Mesenchymal stem cell (in vitro differentiated cells and primary cell): Measurements from ENCODE around the gene SFMBT2.
A peak's percentile ranks its signal among the peaks of the same experiment; 100 is the strongest.

Source experiments
- DNase-seq: peaks from one replicate; pipeline ENCODE4 v3.0.0-alpha.2; 2013
- H2AFZ ChIP-seq: one replicate; pipeline ENCODE4 v1.6.1; 2013; ENCODE audit warnings: low read depth, mild to moderate bottlenecking, control low read depth, inconsistent platforms, low read length, moderate library complexity
- H2AK5ac ChIP-seq: 2 replicates; pipeline ENCODE4 v1.6.1; 2013; ENCODE audit warnings: low read length, moderate library complexity, mild to moderate bottlenecking, inconsistent platforms; ENCODE audit not compliant: severe bottlenecking
- H2BK120ac ChIP-seq: one replicate; pipeline ENCODE4 v1.6.1; 2013; ENCODE audit warnings: low read depth, mild to moderate bottlenecking, inconsistent platforms, low read length, moderate library complexity
- H2BK12ac ChIP-seq, 2 experiments: one replicate each; pipeline ENCODE4 v1.6.1; 2013; ENCODE audit warnings: inconsistent platforms in 2 of 2, low read length in 2 of 2, mild to moderate bottlenecking in 2 of 2, moderate library complexity in 2 of 2, control low read depth in 1 of 2
- H2BK15ac ChIP-seq: one replicate; pipeline ENCODE4 v1.6.1; 2013; ENCODE audit warnings: mild to moderate bottlenecking, low read depth, inconsistent platforms; ENCODE audit not compliant: poor library complexity, severe bottlenecking
- H2BK5ac ChIP-seq: 2 replicates; pipeline ENCODE4 v1.6.1; 2013; ENCODE audit warnings: low read depth, mild to moderate bottlenecking, low read length, control low read depth, inconsistent platforms; ENCODE audit not compliant: poor library complexity, severe bottlenecking
- H3K14ac ChIP-seq, 2 experiments: one replicate each; pipeline ENCODE4 v1.6.1; 2013; ENCODE audit warnings: inconsistent platforms in 2 of 2, low read length in 2 of 2, control low read depth in 1 of 2, mild to moderate bottlenecking in 1 of 2, moderate library complexity in 1 of 2
- H3K18ac ChIP-seq, 2 experiments: one replicate each; pipeline ENCODE4 v1.6.1; 2013; ENCODE audit warnings: inconsistent platforms in 2 of 2, low read length in 2 of 2, control low read depth in 1 of 2, low read depth in 1 of 2, mild to moderate bottlenecking in 1 of 2
- H3K23ac ChIP-seq, 2 experiments: one replicate each; pipeline ENCODE4 v1.6.1; 2013; ENCODE audit warnings: inconsistent platforms in 2 of 2, low read length in 2 of 2, mild to moderate bottlenecking in 2 of 2, moderate library complexity in 2 of 2, control low read depth in 1 of 2
- H3K27ac ChIP-seq: 2 replicates; pipeline ENCODE4 v1.5.1; 2013; ENCODE audit warnings: mild to moderate bottlenecking, moderate library complexity, low read length, control low read depth, inconsistent platforms; ENCODE audit not compliant: poor library complexity, severe bottlenecking
- H3K27me3 ChIP-seq, 2 experiments: 2 replicates each; pipeline versions ENCODE4 v1.6.1 to v1.7.0; 2013; ENCODE audit warnings: low read length in 2 of 2, mild to moderate bottlenecking in 2 of 2, moderate library complexity in 2 of 2, control low read depth in 1 of 2, inconsistent platforms in 1 of 2; ENCODE audit not compliant: control insufficient read depth in 1 of 2, insufficient read depth in 1 of 2
- H3K36me3 ChIP-seq, 2 experiments: 2 replicates each; pipeline versions ENCODE4 v1.6.1 to v1.7.0; 2013; ENCODE audit warnings: low read length in 2 of 2, control low read depth in 1 of 2, inconsistent platforms in 1 of 2, low read depth in 1 of 2, mild to moderate bottlenecking in 1 of 2; ENCODE audit not compliant: insufficient read depth in 2 of 2, control insufficient read depth in 1 of 2
- H3K4ac ChIP-seq, 2 experiments: one replicate each; pipeline ENCODE4 v1.6.1; 2013; ENCODE audit warnings: inconsistent platforms in 2 of 2, low read length in 2 of 2, mild to moderate bottlenecking in 2 of 2, moderate library complexity in 2 of 2, control low read depth in 1 of 2, low read depth in 1 of 2
- H3K4me1 ChIP-seq: 2 replicates; pipeline ENCODE4 v1.6.1; 2013; ENCODE audit warnings: low read depth, low read length, control low read depth; ENCODE audit not compliant: control insufficient read depth, insufficient read depth
- H3K4me2 ChIP-seq: 2 replicates; pipeline ENCODE4 v1.6.1; 2013; ENCODE audit warnings: low read length, mild to moderate bottlenecking, inconsistent platforms; ENCODE audit not compliant: poor library complexity, severe bottlenecking
- H3K4me3 ChIP-seq, 2 experiments: 2 replicates each; pipeline versions ENCODE4 v1.5.1 to v1.7.0; 2013; ENCODE audit warnings: low read length in 2 of 2, mild to moderate bottlenecking in 2 of 2, control low read depth in 1 of 2, low read depth in 1 of 2; ENCODE audit not compliant: insufficient read depth in 1 of 2
- H3K79me1 ChIP-seq: replicated peaks from 2 replicates; pipeline ENCODE4 v1.6.1; 2013; ENCODE audit warnings: mild to moderate bottlenecking, control low read depth, low read length, inconsistent platforms; ENCODE audit not compliant: poor library complexity, severe bottlenecking
- H3K9ac ChIP-seq: 2 replicates; pipeline ENCODE4 v1.7.0; 2013; ENCODE audit warnings: mild to moderate bottlenecking, low read length, moderate library complexity
- H3K9me3 ChIP-seq: 2 replicates; pipeline ENCODE4 v1.7.0; 2013; ENCODE audit warnings: mild to moderate bottlenecking, low read length; ENCODE audit not compliant: control insufficient read depth
- H4K8ac ChIP-seq: one replicate; pipeline ENCODE4 v1.6.1; 2013; ENCODE audit warnings: inconsistent platforms, mild to moderate bottlenecking, low read length, moderate library complexity
- H4K91ac ChIP-seq: one replicate; pipeline ENCODE4 v1.6.1; 2013; ENCODE audit warnings: mild to moderate bottlenecking, low read length, inconsistent platforms
- WGBS: methylation state at CpG from one replicate; pipeline ENCODE4 v1.1.7; 2013; ENCODE audit warnings: mixed read lengths; 5-methylcytosine and 5-hydroxymethylcytosine counted together

SFMBT2 gene

DNA sequence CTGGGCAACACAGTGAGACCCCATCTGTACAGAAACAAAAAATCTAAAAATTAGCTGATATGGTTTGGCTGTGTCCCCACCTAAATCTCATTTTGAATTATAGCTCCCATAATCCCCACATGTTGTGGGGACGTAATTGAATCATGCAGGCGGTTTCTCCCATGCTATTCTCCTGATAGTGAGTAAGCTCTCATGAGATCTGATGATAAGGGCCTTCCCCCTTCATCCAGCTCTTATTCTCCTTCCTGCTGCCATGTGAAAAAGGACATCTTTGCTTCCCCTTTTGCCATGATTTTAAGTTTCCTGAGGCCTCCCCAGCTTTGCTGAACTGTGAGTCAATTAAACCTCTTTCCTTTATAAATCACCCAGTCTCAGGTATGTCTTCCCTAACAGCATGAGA, 136.5 kb downstream of the SFMBT2 start:
- Histone ChIP-seq H2BK12ac (no peak overlapping the region), H3K27me3 (no peaks in the 10 kb centered on the region), H3K4me1 (no peaks in the 10 kb centered on the region), H3K23ac (no peak overlapping the region), H3K9ac (no peak overlapping the region), H3K27ac (no peak overlapping the region), H2BK15ac (no peak overlapping the region), H3K14ac (no peak overlapping the region), H3K36me3 (no peaks in the 10 kb centered on the region), H3K9me3 (no peaks in the 10 kb centered on the region), H4K8ac (no peak overlapping the region), H4K91ac (no peak overlapping the region), H2BK5ac (no peak overlapping the region), H3K4ac (no peak overlapping the region), H2AK5ac (no peak overlapping the region), H2AFZ (no peak overlapping the region), H3K79me1 (no peaks in the 10 kb centered on the region), H3K18ac (no peak overlapping the region), H2BK120ac (no peak overlapping the region), H3K4me3 (no peak overlapping the region), H3K4me2 (no peak overlapping the region)
- no peak for DNase-seq
- WGBS = 86% methylated on average over 2 of the region's 2 CpGs

DNA sequence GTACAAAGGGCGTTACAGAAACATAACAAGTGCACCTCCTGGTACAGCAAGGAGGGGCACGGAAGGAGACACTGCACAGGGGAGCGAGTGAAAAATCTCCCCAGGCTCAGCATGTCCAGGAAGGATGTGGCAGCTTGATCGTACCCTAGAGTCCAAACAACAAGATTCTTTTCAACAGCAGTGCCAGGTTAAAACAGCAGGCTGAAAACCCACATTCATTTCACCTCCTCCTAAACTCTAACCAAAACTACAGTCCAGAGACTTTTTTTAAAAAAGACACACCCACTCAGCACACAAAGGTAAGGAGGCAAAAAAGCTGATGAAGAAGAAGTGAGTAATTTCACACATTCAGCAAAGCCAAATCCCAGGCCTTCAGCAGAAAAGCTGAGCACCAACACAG, 138.8 kb downstream of the SFMBT2 start:
- Histone ChIP-seq H3K18ac (no peak overlapping the region), H3K4me1 (no peaks in the 10 kb centered on the region), H2AFZ (no peak overlapping the region), H3K36me3 (no peaks in the 10 kb centered on the region), H2AK5ac (no peak overlapping the region), H4K91ac (no peak overlapping the region), H3K4me3 (no peak overlapping the region), H3K9me3 (no peaks in the 10 kb centered on the region), H2BK120ac (no peak overlapping the region), H3K14ac (no peak overlapping the region), H3K27me3 (no peaks in the 10 kb centered on the region), H2BK12ac (no peak overlapping the region), H3K27ac (no peak overlapping the region), H3K4ac (no peak overlapping the region), H2BK5ac (no peak overlapping the region), H3K79me1 (no peaks in the 10 kb centered on the region), H3K4me2 (no peak overlapping the region), H2BK15ac (no peak overlapping the region), H3K23ac (no peak overlapping the region), H4K8ac (no peak overlapping the region), H3K9ac (no peak overlapping the region)
- no peak for DNase-seq
- 94% methylated on average over 4 of the region's 4 CpGs for WGBS

GRCh38 chr10:7269988-7270387, 140.8 kb downstream of the SFMBT2 start:
- Histone ChIP-seq H3K18ac (no peak overlapping the region), H2BK5ac (no peak overlapping the region), H3K27ac (no peak overlapping the region), H2BK120ac (no peak overlapping the region), H3K4me2 (no peak overlapping the region), H3K27me3 (no peaks in the 10 kb centered on the region), H3K14ac (peak overlapping the region in 1 of 2 experiments; percentile 41), H2AK5ac (no peak overlapping the region), H3K9ac (peak overlapping the region; percentile 16), H4K91ac (no peak overlapping the region), H2BK12ac (no peak overlapping the region), H4K8ac (no peak overlapping the region), H2AFZ (no peak overlapping the region), H3K4me3 (no peak overlapping the region), H3K36me3 (no peaks in the 10 kb centered on the region), H3K79me1 (no peaks in the 10 kb centered on the region), H3K23ac (no peak overlapping the region), H3K9me3 (no peaks in the 10 kb centered on the region), H2BK15ac (no peak overlapping the region), H3K4ac (no peak overlapping the region), H3K4me1 (no peaks in the 10 kb centered on the region)
- no peak for DNase-seq
- WGBS = 91% methylated on average over 5 of the region's 5 CpGs

DNA sequence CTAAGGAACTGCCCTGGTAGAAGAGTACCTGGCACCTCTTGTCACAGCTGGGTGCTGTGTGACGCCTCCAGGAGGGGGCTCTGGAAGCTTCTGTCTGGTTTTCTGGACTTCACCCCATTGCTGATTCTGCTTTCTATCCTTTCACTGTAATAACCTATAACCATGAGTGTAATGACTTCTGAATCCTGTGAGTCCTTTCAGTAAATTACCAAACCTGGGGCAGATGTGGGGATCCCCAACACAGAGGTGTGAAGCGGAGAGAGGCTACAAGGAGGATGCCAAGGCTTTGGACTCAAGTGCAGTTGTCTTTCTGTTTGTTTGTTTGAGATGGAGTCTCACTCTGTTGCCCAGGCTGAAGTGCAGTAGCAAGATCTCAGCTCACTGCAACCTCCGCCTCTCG, 143.7 kb downstream of the SFMBT2 start:
- Histone ChIP-seq H3K9ac (no peak overlapping the region), H4K8ac (no peak overlapping the region), H2BK120ac (no peak overlapping the region), H3K4me3 (no peak overlapping the region), H3K4me2 (no peak overlapping the region), H3K4ac (no peak overlapping the region), H3K18ac (no peak overlapping the region), H4K91ac (no peak overlapping the region), H2BK12ac (no peak overlapping the region), H3K14ac (no peak overlapping the region), H3K79me1 (no peaks in the 10 kb centered on the region), H3K23ac (no peak overlapping the region), H2AK5ac (no peak overlapping the region), H3K27ac (no peak overlapping the region), H3K4me1 (no peaks in the 10 kb centered on the region), H2AFZ (no peak overlapping the region), H3K36me3 (no peaks in the 10 kb centered on the region), H3K27me3 (no peaks in the 10 kb centered on the region), H2BK15ac (no peak overlapping the region), H3K9me3 (no peaks in the 10 kb centered on the region), H2BK5ac (no peak overlapping the region)
- 95% methylated on average over 4 of the region's 4 CpGs for WGBS
- DNase-seq = no peak
